Neutrophil (primary cell): ENCODE data around the gene TRPM7.

ENCODE experiments used
- H3K27ac ChIP-seq: fragments of 200-600 bp; sonication (generic); 2 replicates; pipeline ENCODE4 v1.5.1; 2016; ENCODE audit warnings: mild to moderate bottlenecking, moderate library complexity
- H3K27me3 ChIP-seq: fragments of 200-600 bp; sonication (generic); 2 replicates; pipeline ENCODE4 v1.6.0; 2016; ENCODE audit warnings: mild to moderate bottlenecking
- H3K36me3 ChIP-seq: fragments of 200-600 bp; sonication (generic); 2 replicates; pipeline ENCODE4 v1.5.1; 2017
- H3K4me1 ChIP-seq, 2 experiments: fragments of 200-600 bp in 1 of 2; sonication (generic) in 1 of 2; 1 replicate in 1 of 2; 2 replicates in 1 of 2; pipeline versions ENCODE4 v1.5.1 to v1.6.1; 2013 to 2016; ENCODE audit warnings: low read depth in 1 of 2, low read length in 1 of 2, mild to moderate bottlenecking in 1 of 2, moderate library complexity in 1 of 2; ENCODE audit not compliant: control insufficient read depth in 1 of 2, insufficient read depth in 1 of 2
- H3K4me3 ChIP-seq, 2 experiments: fragments of 200-600 bp in 1 of 2; sonication (generic) in 1 of 2; 1 replicate in 1 of 2; 2 replicates in 1 of 2; pipeline ENCODE4 v1.5.1; 2013 to 2016; ENCODE audit warnings: low read depth in 1 of 2, low read length in 1 of 2, mild to moderate bottlenecking in 1 of 2, moderate library complexity in 1 of 2
- H3K9me3 ChIP-seq: fragments of 200-600 bp; sonication (generic); 2 replicates; pipeline ENCODE4 v1.5.1; 2016
- CTCF ChIP-seq: fragments of 200-600 bp; sonication (generic); IDR thresholded peaks from 2 replicates; pipeline ENCODE4 v1.5.1; 2016; ENCODE audit warnings: antibody characterized with exemption

Gene TRPM7

DNA sequence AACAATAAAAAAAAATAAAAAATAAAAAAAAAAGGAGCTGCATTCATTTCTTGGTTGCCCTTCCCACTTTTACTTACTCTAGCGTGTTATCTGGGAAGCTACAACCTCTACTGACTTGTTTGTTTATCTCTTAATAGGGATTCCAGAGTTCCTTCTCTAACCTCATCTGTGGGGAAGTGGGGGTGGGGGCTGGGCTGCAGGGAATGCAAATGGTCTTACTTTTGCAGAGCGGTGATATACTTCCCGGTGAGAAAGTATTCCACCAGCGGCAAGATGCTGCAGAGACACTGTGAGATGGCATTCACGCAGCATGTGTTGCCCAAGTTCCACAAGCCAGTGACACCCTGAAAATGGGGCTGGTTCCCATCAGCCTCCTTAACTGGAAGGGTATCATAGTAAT, 142.2 kb downstream of the TRPM7 start:
- Histone ChIP-seq H3K4me1 (no peaks in the 10 kb centered on the region), H3K27ac (no peak overlapping the region), H3K27me3 (no peaks in the 10 kb centered on the region), H3K4me3 (no peak overlapping the region), H3K9me3 (no peaks in the 10 kb centered on the region), H3K36me3 (no peaks in the 10 kb centered on the region)
- no peak for TF ChIP-seq CTCF

GRCh38 chr15:50543556-50543955, 143.0 kb downstream of the TRPM7 start:
- H3K4me1 ChIP-seq: no peaks in the 10 kb centered on the region
- no peaks in the 10 kb centered on the region for H3K36me3 ChIP-seq

DNA sequence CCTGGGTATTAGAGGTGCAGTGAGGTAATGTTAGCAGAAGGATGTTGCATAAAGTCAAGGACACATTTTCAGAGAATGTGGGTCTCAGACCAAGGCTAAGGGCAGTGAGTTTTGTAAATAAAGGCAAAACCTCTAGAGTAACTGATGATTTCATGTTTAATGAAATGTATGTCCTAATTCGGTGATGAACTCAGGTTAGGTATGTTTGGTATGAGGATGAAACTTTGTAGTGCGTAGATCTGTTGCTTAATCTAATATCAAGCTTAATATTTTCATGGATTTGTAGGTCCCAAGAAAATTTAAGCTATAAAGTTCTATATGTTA, 143.7 kb downstream of the TRPM7 start:
- Histone ChIP-seq H3K4me3 (no peak overlapping the region), H3K27ac (no peak overlapping the region), H3K4me1 (no peaks in the 10 kb centered on the region), H3K9me3 (no peaks in the 10 kb centered on the region), H3K27me3 (no peaks in the 10 kb centered on the region), H3K36me3 (no peaks in the 10 kb centered on the region)
- TF ChIP-seq CTCF: no peak

More at GRCh38 chr15:50543556-50543955, 143.0 kb downstream of the TRPM7 start:
- Histone ChIP-seq H3K9me3 (no peaks in the 10 kb centered on the region), H3K4me3 (no peak overlapping the region), H3K27ac (no peak overlapping the region), H3K27me3 (no peaks in the 10 kb centered on the region)
- TF ChIP-seq CTCF: no peak

DNA sequence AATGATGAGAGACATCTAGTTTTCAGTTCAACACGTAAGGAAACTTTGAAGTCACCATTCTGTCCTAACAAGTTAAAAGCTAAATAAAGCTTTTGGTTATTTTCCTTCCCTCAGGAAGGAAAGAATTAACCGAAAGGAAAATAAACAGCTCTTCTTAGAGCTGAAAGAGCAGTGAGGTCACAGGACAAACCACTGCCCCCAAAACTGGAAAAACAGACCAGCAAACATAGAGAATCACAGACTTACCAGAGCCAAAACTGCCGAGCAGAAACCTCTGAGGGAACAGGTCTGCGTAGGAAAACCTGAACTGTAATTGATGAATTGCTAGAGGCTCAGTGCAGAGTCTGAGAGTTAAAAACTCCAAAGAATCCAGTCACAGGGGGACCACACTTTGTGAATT, 154.8 kb downstream of the TRPM7 start:
- Histone ChIP-seq H3K27ac (no peak overlapping the region), H3K4me1 (no peaks in the 10 kb centered on the region), H3K36me3 (no peaks in the 10 kb centered on the region), H3K4me3 (no peak overlapping the region), H3K27me3 (no peaks in the 10 kb centered on the region), H3K9me3 (no peaks in the 10 kb centered on the region)
- no peak for TF ChIP-seq CTCF

DNA sequence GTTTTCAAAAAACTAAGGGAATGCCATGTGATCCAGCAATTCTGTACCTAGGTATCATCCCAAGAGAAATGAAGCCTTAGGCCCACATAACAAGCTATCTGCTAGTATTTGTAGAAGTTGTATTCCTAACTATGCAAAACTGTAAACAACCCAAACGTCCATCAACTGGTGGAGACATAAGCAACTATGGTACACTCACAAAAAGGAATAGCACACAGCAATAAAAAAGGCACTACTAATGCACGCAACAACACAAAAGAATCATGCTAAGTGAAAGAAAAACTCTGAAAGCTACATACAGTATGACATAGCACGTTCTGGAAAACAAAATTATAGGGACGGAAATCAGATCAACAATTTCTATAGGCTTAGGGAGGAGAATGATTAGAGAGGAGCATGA, 155.4 kb downstream of the TRPM7 start:
- Histone ChIP-seq H3K27me3 (no peaks in the 10 kb centered on the region), H3K4me1 (no peaks in the 10 kb centered on the region), H3K27ac (no peak overlapping the region), H3K36me3 (no peaks in the 10 kb centered on the region), H3K9me3 (no peaks in the 10 kb centered on the region), H3K4me3 (no peak overlapping the region)
- TF ChIP-seq CTCF: no peak

- Histone ChIP-seq H3K36me3 (no peaks in the 10 kb centered on the region), H3K4me3 (no peak overlapping the region), H3K27ac (no peak overlapping the region), H3K27me3 (no peaks in the 10 kb centered on the region), H3K9me3 (no peaks in the 10 kb centered on the region), H3K4me1 (no peaks in the 10 kb centered on the region)
- TF ChIP-seq CTCF: no peak
Observed at GRCh38 chr15:50523851-50524251, 162.7 kb downstream of the TRPM7 start.
